GM12878 (cell line): ENCODE results near the gene TRDN. TPM values are rescaled to one million over a fixed set of nuclear protein-coding genes. Genes with fewer than 3 reads are reported as not detected.

ENCODE experiments used
- ATAC-seq: fragments of 200-7000 bp; cut with Tn5 transposase; 3 replicates; pipeline ENCODE4 v1.9.1; 2020; ENCODE audit warnings: mild to moderate bottlenecking, moderate library complexity
- BruUV-seq: library from RNA; stranded (reverse); fragments of 400-500 nt; replicated peaks from 2 replicates; lab custom pipeline; 2021; lab: Mats Ljungman, UMichigan
- CTCF ChIA-PET: fragments of 300-600 bp; sonication (Branson Sonifier 250); formaldehyde crosslinking; extraction: SDS; loops from one replicate; lab custom pipeline; 2021; ENCODE audit warnings: inconsistent platforms; lab: Yijun Ruan, JAX
- POLR2A ChIA-PET: fragments of 350-600 bp; formaldehyde crosslinking; extraction: SDS; loops from one replicate; lab custom pipeline; 2021; ENCODE audit warnings: inconsistent platforms; lab: Charles Lee
- RAD21 ChIA-PET: fragments of 300-600 bp; sonication (Branson Sonifier 250); formaldehyde crosslinking; loops from one replicate; lab custom pipeline; 2023; ENCODE audit warnings: antibody characterized with exemption; ENCODE audit not compliant: unreplicated experiment; lab: Charles Lee
- SMC1A ChIA-PET: fragments of 300-600 bp; sonication (Branson Sonifier 250); formaldehyde crosslinking; loops from one replicate; lab custom pipeline; 2023; ENCODE audit not compliant: unreplicated experiment, uncharacterized antibody; lab: Charles Lee
- DNase-seq: peaks from one replicate; pipeline ENCODE4 v3.0.0-alpha.2; 2011; ENCODE audit warnings: low read depth, low spot score
- FAIRE-seq: peaks from 3 replicates; lab custom pipeline; 2011; peaks lifted over from hg19 to GRCh38; lab: Jason Lieb, UNC
- H2AFZ ChIP-seq: 2 replicates; pipeline ENCODE4 v1.6.0; 2011; ENCODE audit warnings: low read depth, low read length, control low read depth; ENCODE audit not compliant: control insufficient read depth
- H3K27ac ChIP-seq: 2 replicates; pipeline ENCODE4 v1.5.1; 2011; ENCODE audit warnings: control low read depth; ENCODE audit not compliant: control insufficient read depth, insufficient read depth
- H3K27me3 ChIP-seq, 2 experiments: replicated peaks in 1 of 2; 2 replicates each; pipeline versions ENCODE4 v1.6.0 to v1.6.1; 2011; ENCODE audit warnings: low read length in 1 of 2; ENCODE audit not compliant: control insufficient read depth in 2 of 2, insufficient read depth in 2 of 2
- H3K36me3 ChIP-seq, 2 experiments: 2 replicates each; pipeline ENCODE4 v1.5.1; 2011; ENCODE audit warnings: low read length in 1 of 2; ENCODE audit not compliant: control insufficient read depth in 2 of 2, insufficient read depth in 2 of 2
- H3K4me1 ChIP-seq: 2 replicates; pipeline ENCODE4 v1.6.1; 2011; ENCODE audit warnings: mild to moderate bottlenecking, low read length, moderate library complexity, mixed read lengths; ENCODE audit not compliant: control insufficient read depth, insufficient read depth
- H3K4me2 ChIP-seq: 2 replicates; pipeline ENCODE4 v1.6.0; 2011; ENCODE audit warnings: control low read depth; ENCODE audit not compliant: control insufficient read depth, insufficient read depth
- H3K4me3 ChIP-seq: fragments of 200-600 bp; sonication (generic); 2 replicates; pipeline ENCODE4 v1.5.1; 2016
- H3K79me2 ChIP-seq: 2 replicates; pipeline ENCODE4 v1.6.0; 2011; ENCODE audit warnings: low read length; ENCODE audit not compliant: control insufficient read depth, insufficient read depth
- H3K9ac ChIP-seq: 2 replicates; pipeline ENCODE4 v1.8.0; 2011; ENCODE audit warnings: low read length, control low read depth, mixed read lengths; ENCODE audit not compliant: control insufficient read depth, insufficient read depth
- H3K9me3 ChIP-seq: replicated peaks from 3 replicates; pipeline ENCODE4 v1.5.1; 2011; ENCODE audit warnings: mild to moderate bottlenecking, low read length; ENCODE audit not compliant: control insufficient read depth, insufficient read depth
- H4K20me1 ChIP-seq: 2 replicates; pipeline ENCODE4 v1.6.0; 2011; ENCODE audit not compliant: control insufficient read depth, insufficient read depth
- EZH2 ChIP-seq: IDR thresholded peaks from 2 replicates; pipeline ENCODE4 v1.6.1; 2012; ENCODE audit warnings: low read depth, mild to moderate bottlenecking, control low read depth, inconsistent platforms, low read length, borderline replicate concordance; ENCODE audit not compliant: control insufficient read depth
- IRF3 ChIP-seq: fragments of 450-650 bp; IDR thresholded peaks from 2 replicates; pipeline ENCODE4 v1.6.1; 2014; ENCODE audit warnings: mild to moderate bottlenecking
- JUND ChIP-seq: IDR thresholded peaks from 2 replicates; pipeline ENCODE4 v1.6.1; 2012; ENCODE audit warnings: low read depth, mild to moderate bottlenecking, low read length, improper control_type of control experiment, moderate library complexity
- MTA2 ChIP-seq: fragments of 450-650 bp; IDR thresholded peaks from 2 replicates; pipeline ENCODE4 v1.6.1; 2016; ENCODE audit warnings: low read depth, mild to moderate bottlenecking, moderate library complexity
- NKRF ChIP-seq: fragments of 450-650 bp; conservative IDR thresholded peaks from 2 replicates; pipeline ENCODE4 v1.6.1; 2017; ENCODE audit warnings: mild to moderate bottlenecking, moderate library complexity
- NRF1 ChIP-seq: conservative IDR thresholded peaks from 2 replicates; pipeline ENCODE4 v1.6.1; 2011; ENCODE audit warnings: mild to moderate bottlenecking, low read depth, low read length, improper control_type of control experiment
- RFX5 ChIP-seq: IDR thresholded peaks from 2 replicates; pipeline ENCODE4 v1.6.1; 2011; ENCODE audit warnings: low read depth, low read length, improper control_type of control experiment
- STAT3 ChIP-seq: IDR thresholded peaks from 2 replicates; pipeline ENCODE4 v1.6.1; 2011; ENCODE audit warnings: low read depth, low read length, improper control_type of control experiment
- WGBS: methylation state at CpG from one replicate; pipeline ENCODE4 v1.1.6; 2016; ENCODE audit warnings: low lambda C conversion rate; ENCODE audit not compliant: insufficient replicate concordance, insufficient coverage; ENCODE audit errors: missing lambda C conversion rate; 5-methylcytosine and 5-hydroxymethylcytosine counted together
- in situ Hi-C: fragments of 300-500 bp; cut with MboI; formaldehyde crosslinking; loops from 9 replicates; pipeline ENCODE4 v1.14.3; 2018; ENCODE audit warnings: mixed read lengths
- intact Hi-C: fragments of 100-400 bp; cut with micrococcal nuclease; formaldehyde crosslinking; loops from one replicate; pipeline ENCODE4 v1.14.2; 2022; ENCODE audit not compliant: unreplicated experiment
- polyA plus RNA-seq, 11 experiments: library from polyadenylated mRNA; depleted of rRNA in 4 of 11; unstranded in 6 of 11; stranded (reverse) in 5 of 11; fragments of >200 nt; fragmentation: Nextera tagmentation in 4 of 11; fragmentation: Illumina TruSeq in 1 of 11; extraction: Ambion mirVana in 4 of 11; extraction: Trizol in 1 of 11; gene quantifications; 1 replicate in 1 of 11; 2 replicates in 10 of 11; pipeline versions ENCODE4 v1.2.1 to v1.2.3, GENCODE V29; 2011 to 2016; ENCODE audit warnings: inconsistent platforms in 2 of 11, missing spikeins in 2 of 11, low read depth in 1 of 11
- total RNA-seq, 4 experiments: library from RNA; depleted of rRNA in 3 of 4; stranded (reverse); fragments of >200 nt in 3 of 4; fragmentation: Illumina TruSeq in 1 of 4; extraction: Trizol in 1 of 4; gene quantifications; 2 replicates each; pipeline versions ENCODE4 v1.2.1 to v1.2.3, GENCODE V29; 2013 to 2021
- TF ChIP-seq, protein P1 (sequence below): fragments of 450-650 bp; formaldehyde crosslinking; IDR thresholded peaks from 2 replicates; pipeline ENCODE4 v1.5.0; 2022; ENCODE audit warnings: mild to moderate bottlenecking, missing genetic modification characterization

The TRDN gene
- total and polyA plus RNA-seq, 10 of the 15 experiments (the other 5 are each of a cell fraction or from before 2014, with no cell fraction given): not detected

DNA sequence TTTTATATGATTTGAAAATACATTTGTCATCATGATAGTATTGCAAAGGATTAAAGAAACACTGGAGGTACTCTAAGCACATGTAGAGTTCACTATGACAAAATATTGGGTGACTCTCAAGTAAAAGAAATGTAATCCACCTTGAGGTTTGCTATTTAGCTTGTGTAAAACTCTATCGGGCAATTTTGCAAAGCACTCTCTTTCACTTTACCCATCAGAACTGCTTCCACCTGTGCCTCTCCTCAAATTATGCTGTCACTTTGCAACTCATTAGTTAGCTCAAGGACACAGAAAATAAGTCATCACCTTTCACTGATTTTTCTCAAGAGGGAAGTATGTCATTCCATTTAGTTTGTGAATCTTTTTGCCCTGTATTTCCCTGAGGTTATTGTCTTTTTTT lies 14.0 kb downstream of the TRDN start:
- DNase-seq (no peak), FAIRE-seq (no peak), ATAC-seq (no peak)
- TF ChIP-seq, protein P1, sequence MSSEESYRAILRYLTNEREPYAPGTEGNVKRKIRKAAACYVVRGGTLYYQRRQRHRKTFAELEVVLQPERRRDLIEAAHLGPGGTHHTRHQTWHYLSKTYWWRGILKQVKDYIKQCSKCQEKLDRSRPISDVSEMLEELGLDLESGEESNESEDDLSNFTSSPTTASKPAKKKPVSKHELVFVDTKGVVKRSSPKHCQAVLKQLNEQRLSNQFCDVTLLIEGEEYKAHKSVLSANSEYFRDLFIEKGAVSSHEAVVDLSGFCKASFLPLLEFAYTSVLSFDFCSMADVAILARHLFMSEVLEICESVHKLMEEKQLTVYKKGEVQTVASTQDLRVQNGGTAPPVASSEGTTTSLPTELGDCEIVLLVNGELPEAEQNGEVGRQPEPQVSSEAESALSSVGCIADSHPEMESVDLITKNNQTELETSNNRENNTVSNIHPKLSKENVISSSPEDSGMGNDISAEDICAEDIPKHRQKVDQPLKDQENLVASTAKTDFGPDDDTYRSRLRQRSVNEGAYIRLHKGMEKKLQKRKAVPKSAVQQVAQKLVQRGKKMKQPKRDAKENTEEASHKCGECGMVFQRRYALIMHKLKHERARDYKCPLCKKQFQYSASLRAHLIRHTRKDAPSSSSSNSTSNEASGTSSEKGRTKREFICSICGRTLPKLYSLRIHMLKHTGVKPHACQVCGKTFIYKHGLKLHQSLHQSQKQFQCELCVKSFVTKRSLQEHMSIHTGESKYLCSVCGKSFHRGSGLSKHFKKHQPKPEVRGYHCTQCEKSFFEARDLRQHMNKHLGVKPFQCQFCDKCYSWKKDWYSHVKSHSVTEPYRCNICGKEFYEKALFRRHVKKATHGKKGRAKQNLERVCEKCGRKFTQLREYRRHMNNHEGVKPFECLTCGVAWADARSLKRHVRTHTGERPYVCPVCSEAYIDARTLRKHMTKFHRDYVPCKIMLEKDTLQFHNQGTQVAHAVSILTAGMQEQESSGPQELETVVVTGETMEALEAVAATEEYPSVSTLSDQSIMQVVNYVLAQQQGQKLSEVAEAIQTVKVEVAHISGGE (CRISPR knock-in tag): no peak
- TF ChIP-seq EZH2: no peak
- no peak for TF ChIP-seq JUND
- TF ChIP-seq NKRF: no peak
- TF ChIP-seq STAT3: no peak
- no peak for TF ChIP-seq IRF3
- no peak for TF ChIP-seq RFX5
- no peak for TF ChIP-seq MTA2
- no peak for TF ChIP-seq NRF1
- no peaks in the 10 kb centered on the region for H3K79me2 ChIP-seq
- WGBS: 88% methylated on average over 1 of the region's 1 CpG
- no peaks in the 10 kb centered on the region for H3K4me1 ChIP-seq
- no peak overlapping the region for H3K9ac ChIP-seq
- in situ Hi-C loops (no loop called here), intact Hi-C loops (no loop called here)
- ChIA-PET CTCF (interaction anchor here (0.6 to 1.3 kb wide), 3 partner anchors 11 to 753 kb away, joined by 3 read pairs; no protein-coding TSS in a partner anchor), POLR2A (no interaction called here), SMC1A (no interaction called here), RAD21 (interaction anchor here (1.0 kb wide), 1 partner anchor 14 kb away, joined by 3 read pairs; the partner anchor contains the start of gene TRDN)
- H3K36me3 ChIP-seq: no peaks in the 10 kb centered on the region
- H2AFZ ChIP-seq: no peak overlapping the region
- H3K4me2 ChIP-seq: no peak overlapping the region
- H3K27me3 ChIP-seq: no peaks in the 10 kb centered on the region
- H3K9me3 ChIP-seq: no peaks in the 10 kb centered on the region
- no peak overlapping the region for H3K27ac ChIP-seq
- H4K20me1 ChIP-seq: no peaks in the 10 kb centered on the region
- BruUV-seq: no TSS peak
- H3K4me3 ChIP-seq: no peak overlapping the region
